Effector CD8-positive, alpha-beta T cell (primary cell): ENCODE data around the gene HSPB3.
"Not testable (repeated sequence)": the region's sequence is repeated elsewhere in the genome, so short reads cannot be mapped to it uniquely, and the experiment has no call there.

ENCODE experiments used
- DNase-seq: peaks from one replicate; lab custom pipeline; 2025; lab: John Stamatoyannopoulos, UW
- total RNA-seq, 4 experiments: gene quantifications; one replicate each; lab custom pipeline; 2026; lab: John Stamatoyannopoulos, UW

The HSPB3 gene, protein sequence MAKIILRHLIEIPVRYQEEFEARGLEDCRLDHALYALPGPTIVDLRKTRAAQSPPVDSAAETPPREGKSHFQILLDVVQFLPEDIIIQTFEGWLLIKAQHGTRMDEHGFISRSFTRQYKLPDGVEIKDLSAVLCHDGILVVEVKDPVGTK
- 0 reads per million in 4 experiments for total RNA-seq

DNA sequence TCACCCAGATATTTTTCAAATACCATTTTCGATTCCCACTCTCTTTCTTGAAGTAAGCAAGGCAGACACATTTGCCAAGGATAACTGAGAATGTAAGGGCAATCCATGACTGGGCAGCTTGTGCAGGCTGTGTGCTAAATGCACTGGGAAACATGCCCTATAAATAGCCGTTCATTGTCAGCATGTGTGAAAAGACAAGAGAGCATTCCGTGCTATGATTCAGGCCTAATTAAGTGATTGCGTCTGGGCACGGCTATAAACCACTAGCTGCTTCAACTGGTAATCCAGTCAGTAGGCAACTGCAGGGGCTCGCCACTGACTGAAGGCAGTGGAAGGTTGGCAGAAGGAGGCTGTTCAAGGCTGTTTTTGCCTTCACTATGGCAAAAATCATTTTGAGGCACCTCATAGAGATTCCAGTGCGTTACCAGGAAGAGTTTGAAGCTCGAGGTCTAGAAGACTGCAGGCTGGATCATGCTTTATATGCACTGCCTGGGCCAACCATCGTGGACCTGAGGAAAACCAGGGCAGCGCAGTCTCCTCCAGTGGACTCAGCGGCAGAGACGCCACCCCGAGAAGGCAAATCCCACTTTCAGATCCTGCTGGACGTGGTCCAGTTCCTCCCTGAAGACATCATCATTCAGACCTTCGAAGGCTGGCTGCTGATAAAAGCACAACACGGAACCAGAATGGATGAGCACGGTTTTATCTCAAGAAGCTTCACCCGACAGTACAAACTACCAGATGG lies at the start of gene HSPB3:
HSPB3 (plus strand) TSS at position 287 of the 745 bp plus-strand sequence; CDS start at position 378, 91 bp downstream.
- DNase-seq = no peak

DNA sequence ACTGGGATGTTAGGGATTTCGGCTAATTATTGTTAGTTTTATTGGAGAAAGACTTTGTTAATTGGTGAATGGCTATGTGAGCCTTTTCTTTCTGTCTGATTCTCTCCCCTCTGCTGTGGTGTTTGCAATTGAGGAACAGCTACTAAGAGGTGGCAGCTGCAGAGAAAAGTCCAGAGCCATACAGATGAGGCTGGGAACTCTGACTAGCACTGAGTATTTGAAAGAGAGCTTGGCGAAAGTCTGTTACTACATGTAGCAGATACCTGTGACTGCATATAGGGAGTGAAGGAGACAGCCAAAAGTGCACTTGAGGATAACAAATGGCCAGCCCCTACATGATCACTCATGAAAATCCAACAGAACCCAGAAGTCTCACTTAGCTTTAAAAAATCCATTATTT lies 44.3 kb upstream of the HSPB3 start:
- no peak for DNase-seq

DNA sequence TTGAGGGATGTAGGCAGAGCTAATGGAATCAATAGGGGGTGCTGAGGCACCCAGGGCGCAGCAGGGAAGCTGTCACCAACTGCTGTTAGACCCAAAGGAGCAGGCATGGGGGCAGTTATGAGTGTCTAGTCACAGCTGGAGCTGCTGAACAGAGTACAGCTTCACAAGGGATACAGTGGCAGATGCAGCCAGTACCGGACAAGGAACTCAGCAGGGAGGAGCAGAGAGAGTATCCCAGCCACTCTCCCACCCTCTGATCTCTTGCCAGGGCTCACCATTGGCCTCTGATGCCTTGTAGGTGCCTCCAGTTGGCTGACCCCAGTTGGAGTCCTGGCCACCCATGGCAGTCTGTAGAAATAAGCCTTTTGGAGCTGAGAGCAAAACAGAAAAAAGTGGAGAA lies 42.6 kb upstream of the HSPB3 start:
- DNase-seq = no peak

DNA sequence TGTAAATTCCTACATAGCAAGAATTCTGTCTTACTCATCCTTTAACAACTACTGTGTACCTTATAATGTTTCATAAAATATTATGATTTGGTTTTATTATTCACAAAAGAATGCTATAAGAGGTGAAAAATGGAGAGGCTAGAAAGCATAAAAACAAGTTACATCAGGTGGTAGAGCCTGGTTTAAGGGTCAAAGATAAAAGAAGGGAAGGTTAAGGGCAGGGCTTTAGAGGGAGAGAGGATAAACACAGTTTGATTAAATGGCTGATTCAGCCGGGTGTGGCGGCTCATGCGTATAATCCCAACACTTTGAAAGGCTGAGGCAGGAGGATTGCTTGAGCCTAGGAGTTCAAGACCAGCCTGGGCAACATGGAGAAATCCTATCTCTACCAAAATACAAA lies 40.4 kb upstream of the HSPB3 start:
- DNase-seq = no peak

DNA sequence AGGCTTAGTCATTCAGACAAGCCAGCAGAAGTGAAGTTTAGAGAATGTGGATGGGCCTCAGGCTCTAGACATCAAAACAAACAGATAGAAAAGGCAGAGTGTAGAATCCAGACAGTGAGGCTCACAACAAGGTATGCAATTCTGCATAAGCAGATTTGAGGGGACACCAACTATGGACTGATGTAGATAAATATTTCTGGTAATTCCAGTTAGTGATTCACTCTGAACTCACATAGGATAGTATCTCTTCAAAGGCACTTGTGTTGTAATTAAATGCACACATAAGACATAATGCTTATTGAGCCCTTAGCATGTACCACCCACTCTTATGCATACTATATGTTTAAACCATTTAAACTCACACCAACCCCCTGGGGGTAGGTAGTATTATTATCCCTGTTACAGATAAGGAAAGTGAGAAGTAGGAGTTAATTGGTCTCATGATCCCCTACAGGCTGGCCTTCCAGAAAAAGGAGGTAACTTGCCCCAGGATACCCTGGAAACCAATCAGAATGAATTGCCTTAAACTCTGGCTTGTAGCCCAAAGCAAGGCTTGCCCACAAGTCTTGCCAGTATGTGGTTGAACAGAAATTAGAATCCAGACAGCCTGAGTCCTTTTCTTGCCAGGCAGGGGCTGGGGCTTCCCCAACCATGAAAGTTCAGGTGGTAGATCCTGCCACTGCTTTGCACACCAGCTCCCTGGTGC lies 39.5 kb upstream of the HSPB3 start:
- DNase-seq = no peak

DNA sequence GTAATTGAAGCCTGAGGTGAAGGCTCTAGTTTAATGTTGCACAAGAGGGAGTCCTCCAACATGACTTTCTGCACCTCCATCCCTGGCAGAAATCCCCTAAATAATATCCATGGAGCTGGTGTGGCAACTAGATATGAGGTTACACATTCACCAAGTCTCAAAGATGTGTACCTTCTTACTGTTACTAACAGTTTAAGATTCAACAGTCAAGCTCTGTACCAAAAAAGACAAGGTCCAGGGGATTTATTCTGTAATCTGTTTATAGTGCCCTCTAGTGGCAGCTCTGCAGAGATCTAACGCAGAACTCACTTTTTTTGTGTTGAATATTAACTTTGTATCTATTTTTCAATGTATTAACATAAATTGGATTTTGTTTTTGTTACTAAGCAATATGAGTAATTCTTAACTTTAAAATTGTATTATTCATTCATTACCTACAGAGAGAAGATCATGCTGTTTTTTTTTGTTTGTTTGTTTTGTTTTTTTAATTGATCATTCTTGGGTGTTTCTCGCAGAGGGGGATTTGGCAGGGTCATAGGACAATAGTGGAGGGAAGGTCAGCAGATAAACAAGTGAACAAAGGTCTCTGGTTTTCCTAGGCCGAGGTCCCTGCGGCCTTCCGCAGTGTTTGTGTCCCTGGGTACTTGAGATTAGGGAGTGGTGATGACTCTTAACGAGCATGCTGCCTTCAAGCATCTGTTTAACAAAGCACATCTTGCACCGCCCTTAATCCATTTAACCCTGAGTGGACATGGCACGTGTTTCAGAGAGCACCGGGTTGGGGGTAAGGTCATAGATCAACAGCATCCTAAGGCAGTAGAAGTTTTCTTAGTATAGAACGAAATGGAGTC lies 35.7 kb upstream of the HSPB3 start:
- not testable (repeated sequence) for DNase-seq

DNA sequence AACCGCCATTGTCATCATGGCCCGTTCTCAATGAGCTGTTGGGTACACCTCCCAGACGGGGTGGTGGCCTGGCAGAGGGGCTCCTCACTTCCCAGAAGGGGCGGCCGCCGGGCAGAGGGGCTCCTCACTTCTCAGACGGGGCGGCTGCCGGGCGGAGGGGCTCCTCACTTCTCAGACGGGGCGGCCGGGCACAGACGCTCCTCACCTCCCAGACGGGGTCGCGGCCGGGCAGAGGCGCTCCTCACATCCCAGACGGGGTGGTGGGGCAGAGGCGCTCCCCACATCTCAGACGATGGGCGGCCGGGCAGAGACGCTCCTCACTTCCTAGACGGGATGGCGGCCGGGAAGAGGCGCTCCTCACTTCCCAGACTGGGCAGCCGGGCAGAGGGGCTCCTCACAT lies 35.0 kb upstream of the HSPB3 start:
- DNase-seq = not testable (repeated sequence)

DNA sequence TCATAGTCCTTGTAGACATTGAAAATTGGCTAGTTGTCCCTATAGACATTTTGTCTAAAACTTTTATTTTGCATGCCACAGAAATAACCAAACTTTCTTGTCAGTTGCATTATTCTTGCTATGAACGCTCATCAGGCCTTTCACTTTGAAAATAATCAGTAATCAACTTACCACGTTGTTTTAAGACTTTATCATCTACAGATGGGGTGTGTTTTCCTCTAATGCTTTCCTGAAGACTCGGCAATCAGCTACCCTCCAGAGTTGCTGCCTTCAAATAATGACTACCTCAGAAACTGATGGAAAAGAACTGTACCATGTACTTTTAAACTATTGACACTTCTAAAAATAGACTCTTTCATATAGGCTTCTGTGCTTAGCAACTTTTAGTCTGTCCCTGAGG lies 33.5 kb upstream of the HSPB3 start:
- DNase-seq = no peak

DNA sequence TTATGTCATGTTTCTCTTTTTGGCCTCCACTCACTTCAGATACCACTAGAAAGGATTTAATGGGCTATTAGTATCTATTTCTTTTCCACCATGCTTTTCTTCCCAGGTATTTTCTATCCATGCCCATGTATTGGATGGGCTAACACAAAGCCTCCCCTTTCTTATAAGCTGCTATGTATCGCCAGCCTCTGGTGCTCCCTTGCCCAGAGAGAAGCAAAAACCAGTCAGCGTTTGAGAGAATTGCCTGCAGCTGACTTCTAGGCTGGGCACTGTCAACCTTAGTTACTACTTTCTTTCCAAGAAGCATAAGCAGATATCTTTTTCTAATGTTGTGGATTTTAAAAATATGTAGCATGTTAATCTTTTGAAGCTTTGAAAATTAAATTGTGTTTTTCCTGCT lies 30.2 kb upstream of the HSPB3 start:
- no peak for DNase-seq

DNA sequence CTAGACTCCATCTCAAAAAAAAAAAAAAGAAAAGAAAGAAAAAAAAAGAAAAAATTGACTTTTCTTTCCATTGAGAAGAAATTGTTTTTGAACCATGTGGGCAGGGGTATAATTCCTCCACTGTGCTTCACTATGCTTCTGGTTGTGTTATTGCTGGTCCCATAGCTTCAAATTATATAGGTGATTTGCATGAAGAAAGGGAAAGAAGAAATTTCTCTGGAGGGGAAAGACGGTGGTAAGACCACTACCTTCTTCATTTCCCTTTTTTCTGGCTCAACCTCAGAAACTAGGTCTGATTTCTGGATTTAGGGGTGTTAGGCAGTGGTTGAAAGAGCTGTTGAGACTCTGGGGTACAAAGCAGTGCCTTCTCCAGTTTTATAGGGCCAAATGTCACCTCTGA lies 29.3 kb upstream of the HSPB3 start:
- no peak for DNase-seq

DNA sequence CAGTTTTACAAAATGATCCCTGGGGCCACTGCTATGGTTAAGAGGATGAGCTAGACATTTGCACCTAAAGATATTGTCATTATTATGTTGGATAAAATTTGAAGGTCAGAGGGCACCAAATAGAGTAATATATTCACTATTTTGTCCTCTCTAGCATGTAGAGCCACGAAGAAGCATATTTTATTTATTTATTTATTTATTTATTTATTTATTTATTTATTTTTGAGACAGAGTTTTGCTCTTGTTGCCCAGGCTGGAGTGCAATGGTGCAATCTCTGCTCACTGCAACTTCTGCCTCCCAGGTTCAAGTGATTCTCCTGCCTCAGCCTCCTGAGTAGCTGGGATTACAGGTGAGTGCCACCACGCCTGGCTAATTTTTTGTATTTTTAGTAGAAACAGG lies 20.8 kb upstream of the HSPB3 start:
- DNase-seq = not testable (repeated sequence)

DNA sequence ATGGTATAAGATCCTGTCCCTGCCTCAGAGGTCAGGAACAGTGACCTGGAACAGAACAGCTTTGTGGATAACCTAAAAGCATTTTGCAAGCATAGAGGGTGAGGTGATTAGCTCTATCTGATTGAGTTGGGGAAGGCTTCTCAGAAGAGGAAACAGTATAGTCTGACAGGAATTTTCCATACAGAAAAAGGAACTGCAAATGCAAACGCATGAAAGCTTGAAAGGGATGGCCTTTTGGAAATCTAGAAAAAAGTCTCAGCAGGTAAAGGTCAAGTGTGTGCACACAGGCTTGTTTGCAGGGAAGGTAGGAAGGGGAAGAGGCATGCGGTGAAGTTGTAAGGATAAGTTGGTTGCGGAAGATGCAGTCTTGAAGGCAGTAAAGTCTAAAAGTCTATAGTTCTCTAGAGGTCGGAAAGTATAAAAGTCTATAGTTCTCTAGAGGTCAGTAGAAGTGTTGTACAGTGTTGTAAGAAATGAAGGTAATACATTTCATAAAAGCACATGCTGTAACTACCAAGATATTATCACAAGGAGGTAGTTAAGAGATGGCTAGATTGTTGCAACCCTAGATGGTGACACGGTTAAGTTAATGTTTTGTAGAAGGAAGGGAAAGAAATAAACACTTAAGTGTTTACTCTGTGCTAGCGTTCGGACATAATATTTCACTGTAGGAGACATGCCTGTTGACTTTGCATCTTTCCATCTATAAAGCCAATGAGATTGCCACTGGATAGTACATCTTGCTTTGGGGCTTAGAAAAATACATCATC lies 16.7 kb upstream of the HSPB3 start:
- DNase-seq = no peak

DNA sequence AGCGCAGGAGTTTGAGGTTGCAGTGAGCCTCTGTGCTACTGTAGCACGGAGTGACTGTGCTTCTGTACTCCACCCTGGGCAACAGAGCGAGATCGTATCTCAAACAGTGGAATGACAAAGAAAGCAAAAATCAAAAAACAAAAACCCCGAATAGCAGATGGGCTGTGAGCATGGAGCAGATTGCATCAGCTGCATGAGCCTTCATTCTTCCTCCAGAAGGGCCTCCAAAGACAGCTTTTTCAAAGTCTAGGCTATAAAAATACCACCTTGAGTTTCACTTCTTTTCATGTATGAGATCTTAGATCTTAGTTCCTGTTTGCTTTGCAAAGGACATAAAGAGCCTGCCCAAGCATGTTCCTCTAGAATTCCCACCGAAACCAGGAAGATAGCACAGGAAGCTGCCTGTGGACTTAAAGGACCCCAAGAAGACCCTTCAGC lies 15.0 kb upstream of the HSPB3 start:
- DNase-seq = no peak

DNA sequence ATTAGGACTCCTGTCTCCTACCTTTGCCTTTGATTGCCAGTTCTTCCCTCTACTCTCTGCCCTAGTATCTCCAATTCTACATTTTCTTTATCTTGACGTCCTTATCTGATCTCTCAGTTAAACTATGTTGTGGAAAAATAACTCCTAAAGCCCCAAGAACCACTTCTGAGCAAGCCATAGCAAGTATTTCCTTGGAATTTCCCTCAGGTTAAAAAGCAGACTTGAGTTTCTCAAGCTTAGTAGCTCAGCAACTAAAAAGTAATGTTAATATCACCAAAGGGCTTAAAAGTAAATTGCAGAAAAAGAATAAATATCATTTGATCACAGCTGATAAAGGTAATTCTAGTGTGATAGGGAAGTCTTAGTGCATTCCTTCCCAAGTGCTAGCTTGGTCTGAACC lies 13.2 kb upstream of the HSPB3 start:
- no peak for DNase-seq

DNA sequence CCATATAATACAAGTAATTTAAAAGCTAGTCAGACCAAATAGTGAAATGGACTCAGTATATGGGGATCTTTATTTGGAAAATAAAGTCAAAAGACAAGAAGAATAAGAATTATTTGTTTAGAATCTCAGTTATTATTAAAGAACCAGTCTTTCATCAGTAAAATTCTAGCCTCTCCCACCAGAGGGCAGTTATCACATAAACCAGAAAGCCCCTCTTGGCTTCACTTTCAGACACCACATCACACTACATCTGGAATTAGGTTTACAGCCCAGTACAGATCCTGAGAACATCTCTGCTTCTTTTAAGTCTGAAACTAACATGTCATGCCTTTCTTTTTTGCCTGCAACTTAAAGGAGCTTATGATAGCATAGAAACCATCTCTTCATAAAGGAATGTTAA lies 12.2 kb upstream of the HSPB3 start:
- DNase-seq = no peak

DNA sequence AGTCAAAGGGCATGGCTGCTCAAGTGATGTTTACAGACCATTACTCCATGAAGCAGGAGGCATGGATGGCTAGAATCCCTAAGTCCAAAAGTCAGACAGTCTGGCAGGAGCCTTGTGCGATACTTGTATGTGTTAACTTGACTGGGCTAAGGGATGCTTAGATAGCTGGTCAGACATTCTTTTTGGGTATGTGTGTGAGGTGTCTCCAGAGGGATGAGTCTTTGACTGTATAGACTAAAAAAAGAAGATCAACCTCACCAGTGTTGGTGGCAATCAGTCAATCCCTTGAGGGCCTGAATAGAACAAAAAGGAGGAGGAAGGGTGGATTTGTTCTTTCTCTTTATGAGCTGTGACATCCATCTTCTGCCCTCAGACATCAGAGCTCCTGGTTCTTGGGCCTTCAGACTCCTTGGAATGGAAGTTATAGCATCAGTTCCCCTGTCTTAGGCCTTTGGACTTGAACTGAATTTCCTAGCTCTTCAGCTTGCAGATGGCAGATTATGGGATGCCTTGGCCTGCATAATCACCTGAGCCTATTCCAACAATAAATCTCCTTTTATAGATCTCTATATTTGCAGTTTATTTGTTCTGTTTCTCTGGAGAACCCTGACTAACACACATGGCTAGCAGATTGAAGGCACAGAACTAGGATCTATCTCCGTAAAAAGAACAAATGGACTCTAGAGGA lies 9.7 kb upstream of the HSPB3 start:
- no peak for DNase-seq

DNA sequence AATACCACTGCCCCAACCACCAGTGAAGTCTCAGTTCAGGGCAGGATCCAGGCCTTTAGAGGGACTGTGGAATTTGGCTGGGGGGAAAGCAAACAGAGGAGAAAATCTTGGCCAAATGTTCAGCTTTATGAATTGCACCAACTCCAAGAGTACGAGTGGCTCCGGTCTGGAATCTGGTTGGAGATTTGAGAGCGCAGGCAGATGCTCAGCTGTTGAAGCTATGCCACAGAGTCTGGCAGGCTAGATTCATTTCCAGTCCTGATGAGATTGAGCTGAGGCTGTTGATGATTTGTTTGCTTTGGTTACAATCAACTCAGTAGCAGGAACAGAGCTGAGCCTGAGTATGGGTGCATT lies 9.1 kb upstream of the HSPB3 start:
- DNase-seq = no peak

DNA sequence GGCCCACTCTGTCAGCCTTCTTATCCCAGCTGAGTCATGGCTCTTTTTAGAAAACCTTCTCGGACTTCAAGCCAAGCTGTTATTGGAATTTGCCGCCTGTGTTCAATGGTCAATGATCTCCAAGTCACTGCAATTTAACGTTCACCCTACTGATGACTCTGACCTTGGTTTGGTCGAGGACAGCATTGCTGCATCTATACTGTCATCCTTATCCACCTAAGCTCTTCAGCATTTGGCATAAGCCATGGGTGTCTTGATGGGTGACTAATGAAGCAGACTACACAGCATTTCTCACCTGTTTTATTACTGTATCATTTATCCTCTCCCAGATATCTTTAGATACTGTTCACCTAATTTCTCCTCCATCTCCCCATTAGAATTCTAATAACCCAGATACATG lies 5.6 kb upstream of the HSPB3 start:
- DNase-seq = no peak

DNA sequence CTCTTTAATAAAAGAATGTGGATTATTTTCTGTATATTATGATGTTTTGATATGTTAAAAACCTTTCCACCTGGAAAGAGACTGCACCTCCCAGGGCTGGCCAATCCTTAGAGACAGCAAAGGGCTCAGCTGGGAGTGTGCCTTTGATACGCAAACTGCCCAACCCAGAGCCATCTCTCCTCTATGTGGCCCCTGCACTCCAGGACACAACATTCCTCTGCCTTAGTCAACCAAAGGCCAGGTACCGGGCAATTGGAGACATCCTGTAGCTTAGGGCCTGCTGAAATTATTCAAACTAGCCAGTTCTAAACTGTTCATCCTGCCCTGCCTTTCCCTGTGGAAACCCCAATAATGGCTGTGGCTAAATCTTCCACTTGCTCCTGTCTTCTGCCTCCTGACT lies 5.0 kb upstream of the HSPB3 start:
- no peak for DNase-seq

DNA sequence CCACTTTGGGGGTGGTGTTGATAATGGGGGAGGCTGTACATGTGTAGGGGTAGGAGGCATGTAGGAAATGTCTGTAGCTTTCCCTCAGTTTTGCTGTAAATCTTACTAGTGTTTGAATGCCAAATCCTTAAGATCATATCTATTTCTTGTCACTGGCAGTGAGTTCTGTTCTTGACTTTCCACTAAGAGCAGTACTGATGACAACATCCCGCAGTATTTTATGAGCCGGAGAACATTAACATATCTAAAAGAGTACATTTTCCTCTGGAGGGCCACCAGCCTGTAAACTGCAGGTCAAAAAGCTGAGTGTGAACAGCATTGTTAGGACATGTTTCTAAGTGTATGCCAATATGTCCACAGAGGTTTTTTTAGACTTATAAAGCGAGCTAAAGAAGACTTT lies 2.5 kb upstream of the HSPB3 start:
- DNase-seq = no peak

DNA sequence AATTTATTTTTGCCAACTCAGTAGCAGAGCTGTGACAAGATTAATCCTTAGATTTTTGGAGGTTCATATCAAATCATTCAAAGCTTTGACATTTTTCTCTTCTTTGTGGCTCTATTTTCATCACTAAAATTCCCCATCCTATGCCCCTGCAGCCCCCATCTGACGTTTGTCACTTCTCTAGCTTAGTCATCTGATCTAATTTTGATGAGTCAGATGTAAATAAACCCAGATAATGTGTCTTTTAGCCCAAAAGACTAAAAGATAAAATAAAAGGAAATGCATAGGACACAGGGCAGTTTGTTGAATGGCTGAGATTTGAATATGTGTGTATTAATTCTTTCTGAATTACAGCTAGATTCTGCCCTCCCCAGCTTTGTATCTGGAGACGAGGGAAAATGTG lies 897 bp upstream of the HSPB3 start:
- no peak for DNase-seq
